K562 (cell line): ENCODE results near the gene TTC22. TPM values are rescaled to one million over a fixed set of nuclear protein-coding genes. Genes with fewer than 3 reads are reported as not detected.

Source experiments
- ARID2 ChIP-seq: fragments of 450-650 bp; IDR thresholded peaks from 2 replicates; pipeline ENCODE4 v1.6.1; 2017; ENCODE audit warnings: antibody characterized with exemption, mild to moderate bottlenecking
- BACH1 ChIP-seq: fragments of 200-800 bp; sonication (Bioruptor generic); IDR thresholded peaks from 2 replicates; pipeline ENCODE4 v1.6.1; 2016; ENCODE audit warnings: missing genetic modification characterization, missing compliant biosample characterization
- CREM ChIP-seq: IDR thresholded peaks from 2 replicates; pipeline ENCODE4 v1.6.1; 2014; ENCODE audit warnings: antibody characterized with exemption, low read depth
- ELK1 ChIP-seq: sonication (generic); formaldehyde crosslinking; IDR thresholded peaks from 2 replicates; pipeline ENCODE4 v1.8.1; 2022; ENCODE audit warnings: missing genetic modification reagents
- GATAD2A ChIP-seq: fragments of 450-650 bp; IDR thresholded peaks from 2 replicates; pipeline ENCODE4 v1.6.1; 2017
- HDAC3 ChIP-seq: fragments of 450-650 bp; IDR thresholded peaks from 2 replicates; pipeline ENCODE4 v1.6.1; 2018; ENCODE audit warnings: borderline replicate concordance, mild to moderate bottlenecking, moderate library complexity; ENCODE audit not compliant: partially characterized antibody
- JUN ChIP-seq, 2 experiments: sonication (generic) in 1 of 2; formaldehyde crosslinking in 1 of 2; IDR thresholded peaks; 2 replicates each; pipeline versions ENCODE4 v1.6.1 to v1.8.0; 2012 to 2022; ENCODE audit warnings: borderline replicate concordance in 2 of 2, mild to moderate bottlenecking in 2 of 2, improper control_type of control experiment in 1 of 2, low read depth in 1 of 2, low read length in 1 of 2, missing genetic modification reagents in 1 of 2
- NFE2 ChIP-seq: IDR thresholded peaks from 2 replicates; pipeline ENCODE4 v1.6.1; 2014; ENCODE audit warnings: antibody characterized with exemption, low read depth
- NR0B1 ChIP-seq: fragments of 450-650 bp; IDR thresholded peaks from one replicate; pipeline ENCODE4 v1.6.1; 2018; ENCODE audit warnings: mild to moderate bottlenecking, moderate library complexity; ENCODE audit not compliant: partially characterized antibody
- POLR2B ChIP-seq: fragments of 450-650 bp; IDR thresholded peaks from 2 replicates; pipeline ENCODE4 v1.6.1; 2018; ENCODE audit warnings: low read depth; ENCODE audit not compliant: partially characterized antibody
- RFX1 ChIP-seq: fragments of 450-650 bp; IDR thresholded peaks from 2 replicates; pipeline ENCODE4 v1.6.1; 2016; ENCODE audit warnings: mild to moderate bottlenecking, moderate library complexity
- SMARCA5 ChIP-seq: fragments of 450-650 bp; IDR thresholded peaks from 2 replicates; pipeline ENCODE4 v1.6.1; 2016
- SMARCC2 ChIP-seq: fragments of 450-650 bp; IDR thresholded peaks from 2 replicates; pipeline ENCODE4 v1.6.1; 2017; ENCODE audit warnings: antibody characterized with exemption, moderate library complexity, mild to moderate bottlenecking, low read depth
- YY1 ChIP-seq, 3 experiments: IDR thresholded peaks; 2 replicates each; pipeline ENCODE4 v1.6.1; 2011; ENCODE audit warnings: low read length in 2 of 3, mild to moderate bottlenecking in 2 of 3, moderate library complexity in 2 of 3, borderline replicate concordance in 1 of 3, control low read depth in 1 of 3, low read depth in 1 of 3; ENCODE audit not compliant: insufficient read depth in 3 of 3, insufficient replicate concordance in 2 of 3, control insufficient read depth in 1 of 3, insufficient read length in 1 of 3; ENCODE audit errors: extremely low read depth in 1 of 3
- ZKSCAN8 ChIP-seq: fragments of 200-800 bp; sonication (Bioruptor generic); IDR thresholded peaks from 2 replicates; pipeline ENCODE4 v1.6.1; 2016; ENCODE audit warnings: missing genetic modification characterization, missing compliant biosample characterization
- ZNF140 ChIP-seq: fragments of 250-450 bp; sonication (Bioruptor Pico); IDR thresholded peaks from 2 replicates; pipeline ENCODE4 v1.8.0; 2021; ENCODE audit warnings: moderate library complexity, mild to moderate bottlenecking, inconsistent platforms
- ZNF146 ChIP-seq: IDR thresholded peaks from one replicate; pipeline ENCODE4 v1.6.1; 2018; ENCODE audit warnings: missing compliant biosample characterization; ENCODE audit not compliant: unreplicated experiment
- ZNF274 ChIP-seq: IDR thresholded peaks from 2 replicates; pipeline ENCODE4 v1.6.1; 2011; ENCODE audit warnings: low read depth, mild to moderate bottlenecking, low read length, moderate library complexity, borderline replicate concordance
- ZNF561 ChIP-seq: fragments of 450-650 bp; formaldehyde crosslinking; conservative IDR thresholded peaks from 2 replicates; pipeline ENCODE4 v1.4.0; 2020; ENCODE audit warnings: mild to moderate bottlenecking, moderate library complexity
- polyA plus RNA-seq, 8 experiments: library from polyadenylated mRNA; depleted of rRNA in 4 of 8; stranded (reverse) in 5 of 8; unstranded in 3 of 8; fragments of >200 nt; fragmentation: Nextera tagmentation in 2 of 8; fragmentation: Illumina TruSeq in 1 of 8; extraction: Ambion mirVana in 2 of 8; extraction: Trizol in 1 of 8; gene quantifications; 2 replicates each; pipeline versions ENCODE4 v1.2.1 to v1.2.3, GENCODE V29; 2011 to 2014; ENCODE audit warnings: inconsistent platforms in 1 of 8, missing spikeins in 1 of 8
- total RNA-seq, 7 experiments: library from RNA; depleted of rRNA in 6 of 7; stranded (reverse); fragments of >200 nt in 6 of 7; fragmentation: Illumina TruSeq in 2 of 7; extraction: Trizol in 2 of 7; gene quantifications; 2 replicates each; pipeline versions ENCODE4 v1.2.1 to v1.2.3, GENCODE V29; 2011 to 2021; ENCODE audit warnings: low replicate concordance in 1 of 7
- TF ChIP-seq, protein P1 (sequence below): sonication (generic); formaldehyde crosslinking; IDR thresholded peaks from 2 replicates; pipeline ENCODE4 v1.9.0; 2022; ENCODE audit warnings: mild to moderate bottlenecking, missing genetic modification reagents

The TTC22 gene
- total and polyA plus RNA-seq, 9 of the 15 experiments (the other 6 are each of a cell fraction or from before 2014, with no cell fraction given), result 0.07 TPM; not detected in 8

DNA sequence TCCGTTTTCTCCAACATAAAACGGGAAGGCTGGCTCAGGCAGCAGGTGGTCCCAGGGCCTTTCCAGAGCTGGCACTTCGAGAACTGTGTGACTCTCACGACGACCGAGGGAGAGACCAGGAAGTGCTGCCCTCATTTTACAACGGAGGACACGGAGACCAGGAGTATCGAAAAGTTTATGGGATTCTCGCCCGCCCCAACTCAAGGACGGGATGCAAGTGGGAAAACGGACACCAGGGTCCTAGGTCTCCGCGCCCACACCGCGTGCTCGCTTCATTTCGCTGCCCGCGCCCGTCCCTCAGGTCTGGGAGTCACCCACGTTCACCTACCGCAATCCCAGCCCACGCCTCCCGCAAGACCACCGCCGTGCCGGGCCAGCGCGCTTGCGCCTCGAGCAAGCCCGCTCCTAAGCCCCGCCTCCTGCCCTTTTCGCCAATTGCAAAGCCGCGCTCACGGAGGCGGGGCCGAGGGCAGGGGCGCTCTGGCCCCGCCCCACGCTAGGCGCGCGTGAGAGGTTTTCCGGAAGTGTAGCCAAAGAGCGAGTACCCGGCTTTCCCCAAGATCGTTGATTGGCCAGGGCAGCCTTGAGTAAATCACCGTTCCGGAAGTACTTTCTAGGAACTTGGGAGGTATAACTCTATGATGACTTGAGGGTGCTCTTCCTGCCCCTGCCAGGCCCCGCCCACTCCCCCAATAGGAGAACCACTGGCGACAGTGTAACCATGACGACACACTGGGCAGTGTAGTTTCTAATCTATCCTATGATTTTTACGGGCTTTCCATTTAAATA, 36.8 kb downstream of the TTC22 start, which contains the start of gene PARS2 (continued):
- TF ChIP-seq ELK1 (no peak), ZNF146 (CRISPR knock-in tag) (no peak), ZNF561 (0 out of 2 replicates have a peak, but pooled peaks have one; percentile 1), SMARCC2 (no peak), JUN (IDR thresholded peaks at IDR 0.05; ENCODE audit: borderline replicate concordance, low read depth, low read length) (no peak), JUN (CRISPR knock-in tag; IDR thresholded peaks at IDR 0.05; ENCODE audit: borderline replicate concordance) (no peak; the same call in 1 of the 2 replicates), POLR2B (peak; percentile 86), ZKSCAN8 (CRISPR knock-in tag) (no peak), ZNF140 (no peak), YY1 (IDR thresholded peaks at IDR 0.05; ENCODE audit: borderline replicate concordance in 1 of 3, control insufficient read depth in 1 of 3, extremely low read depth in 1 of 3, insufficient read depth in 3 of 3, insufficient read length in 1 of 3, insufficient replicate concordance in 2 of 3, low read depth in 1 of 3, low read length in 2 of 3) (no peak), HDAC3 (no peak), NR0B1 (no peak), BACH1 (tag) (no peak), CREM (peak; percentile 57), SMARCA5 (no peak), NFE2 (no peak), ZNF274 (no peak), ARID2 (no peak), RFX1 (peak; percentile 100), GATAD2A (no peak)
- TF ChIP-seq, protein P1, sequence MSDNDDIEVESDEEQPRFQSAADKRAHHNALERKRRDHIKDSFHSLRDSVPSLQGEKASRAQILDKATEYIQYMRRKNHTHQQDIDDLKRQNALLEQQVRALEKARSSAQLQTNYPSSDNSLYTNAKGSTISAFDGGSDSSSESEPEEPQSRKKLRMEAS (CRISPR knock-in tag), result peak; percentile 88
